ENCODE data around the gene THAP8.

DNA sequence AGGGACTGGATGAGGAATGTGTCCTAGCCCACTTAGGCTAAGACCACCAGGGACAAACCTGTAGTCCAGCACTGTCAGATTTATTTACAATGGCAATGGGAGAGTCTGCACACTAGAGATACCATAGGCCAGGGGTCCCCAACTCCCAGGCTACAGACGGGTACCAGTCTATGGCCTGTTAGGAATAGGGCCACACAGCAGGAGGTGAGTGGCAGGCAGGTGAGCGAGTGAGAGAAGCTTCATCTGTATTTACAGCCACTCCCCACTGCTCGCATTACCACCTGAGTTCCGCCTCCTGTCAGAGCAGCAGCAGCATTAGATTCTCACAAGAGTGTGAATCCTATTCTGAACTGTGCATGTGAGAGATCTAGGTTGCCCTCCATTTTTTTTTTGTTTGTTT, 2.4 kb downstream of the THAP8 start:
- no peak for TF ChIP-seq NFE2L2 (conservative IDR thresholded peaks at IDR 0.05; ENCODE audit: low read length)
- TF ChIP-seq, protein P1, sequence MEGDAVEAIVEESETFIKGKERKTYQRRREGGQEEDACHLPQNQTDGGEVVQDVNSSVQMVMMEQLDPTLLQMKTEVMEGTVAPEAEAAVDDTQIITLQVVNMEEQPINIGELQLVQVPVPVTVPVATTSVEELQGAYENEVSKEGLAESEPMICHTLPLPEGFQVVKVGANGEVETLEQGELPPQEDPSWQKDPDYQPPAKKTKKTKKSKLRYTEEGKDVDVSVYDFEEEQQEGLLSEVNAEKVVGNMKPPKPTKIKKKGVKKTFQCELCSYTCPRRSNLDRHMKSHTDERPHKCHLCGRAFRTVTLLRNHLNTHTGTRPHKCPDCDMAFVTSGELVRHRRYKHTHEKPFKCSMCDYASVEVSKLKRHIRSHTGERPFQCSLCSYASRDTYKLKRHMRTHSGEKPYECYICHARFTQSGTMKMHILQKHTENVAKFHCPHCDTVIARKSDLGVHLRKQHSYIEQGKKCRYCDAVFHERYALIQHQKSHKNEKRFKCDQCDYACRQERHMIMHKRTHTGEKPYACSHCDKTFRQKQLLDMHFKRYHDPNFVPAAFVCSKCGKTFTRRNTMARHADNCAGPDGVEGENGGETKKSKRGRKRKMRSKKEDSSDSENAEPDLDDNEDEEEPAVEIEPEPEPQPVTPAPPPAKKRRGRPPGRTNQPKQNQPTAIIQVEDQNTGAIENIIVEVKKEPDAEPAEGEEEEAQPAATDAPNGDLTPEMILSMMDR (IDR thresholded peaks at IDR 0.05): no peak
- TF ChIP-seq JUNB (IDR thresholded peaks at IDR 0.05): no peak
- TF ChIP-seq, protein P2, sequence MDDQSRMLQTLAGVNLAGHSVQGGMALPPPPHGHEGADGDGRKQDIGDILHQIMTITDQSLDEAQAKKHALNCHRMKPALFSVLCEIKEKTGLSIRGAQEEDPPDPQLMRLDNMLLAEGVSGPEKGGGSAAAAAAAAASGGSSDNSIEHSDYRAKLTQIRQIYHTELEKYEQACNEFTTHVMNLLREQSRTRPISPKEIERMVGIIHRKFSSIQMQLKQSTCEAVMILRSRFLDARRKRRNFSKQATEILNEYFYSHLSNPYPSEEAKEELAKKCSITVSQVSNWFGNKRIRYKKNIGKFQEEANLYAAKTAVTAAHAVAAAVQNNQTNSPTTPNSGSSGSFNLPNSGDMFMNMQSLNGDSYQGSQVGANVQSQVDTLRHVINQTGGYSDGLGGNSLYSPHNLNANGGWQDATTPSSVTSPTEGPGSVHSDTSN (IDR thresholded peaks at IDR 0.05): no peak; the same call in 1 of the 2 replicates
- TF ChIP-seq FOSB (CRISPR knock-in tag; IDR thresholded peaks at IDR 0.05): no peak
- TF ChIP-seq CHD2 (IDR thresholded peaks at IDR 0.05; ENCODE audit: low read length, partially characterized antibody): no peak
- TF ChIP-seq POLR2A (IDR thresholded peaks at IDR 0.05; ENCODE audit: low read length): no peak

Data from A549 (cell line).